ENCODE data around the gene TELO2. TPM values are rescaled to one million over a fixed set of nuclear protein-coding genes. Genes with fewer than 3 reads are reported as not detected.

The TELO2 gene
- total and polyA plus RNA-seq, 4 donors: 24.4 to 64.2 (median 42.8) TPM

DNA sequence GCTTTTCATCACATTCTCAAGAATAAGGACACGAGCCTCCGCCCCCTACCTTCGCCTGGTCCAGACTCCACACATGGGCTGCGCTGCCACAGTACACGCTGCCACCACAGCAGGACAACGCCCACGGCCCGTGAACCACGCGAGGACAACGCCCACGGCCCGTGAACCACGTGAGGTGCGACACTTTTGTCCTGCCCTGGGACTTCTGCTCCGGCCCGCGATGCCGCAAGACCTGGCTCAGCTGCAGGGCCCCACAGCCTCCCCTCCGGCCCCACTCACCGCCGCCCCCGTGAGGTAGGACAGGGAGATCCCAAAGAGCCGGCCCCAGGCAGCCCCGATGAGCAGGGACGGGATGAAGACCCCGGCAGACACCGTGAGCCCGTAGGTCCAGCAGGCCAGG lies 42.9 kb upstream of the TELO2 start:
- Histone ChIP-seq H3K4me1 (ENCODE audit: control insufficient read depth in 5 of 5, insufficient read depth in 5 of 5, low read length in 5 of 5) (no peaks in the 10 kb centered on the region), H3K27me3 (ENCODE audit: control insufficient read depth in 3 of 3, insufficient read depth in 3 of 3, low read length in 2 of 3) (no peaks in the 10 kb centered on the region), H3K36me3 (ENCODE audit: control insufficient read depth in 4 of 4, insufficient read depth in 4 of 4, low read length in 4 of 4) (peaks cover 0 to 93% (median 7%) of the 10 kb centered on the region in 4 donors), H3K27ac (ENCODE audit: low read depth in 1 of 2, low read length in 1 of 2) (no peak overlapping the region), H3K9ac (ENCODE audit: insufficient read depth in 1 of 2, low read length in 2 of 2) (no peak overlapping the region), H3K4me3 (no peak overlapping the region), H3K9me3 (ENCODE audit: control insufficient read depth in 4 of 4, insufficient read depth in 3 of 4, low read length in 3 of 4) (no peaks in the 10 kb centered on the region)
- WGBS, 2 donors: 91% methylated on average over 29 of the region's 29 CpGs
- DNase-seq (no peak), ATAC-seq (ENCODE audit: insufficient read depth, low FRiP score) (no peak)
- TF ChIP-seq, protein P1, sequence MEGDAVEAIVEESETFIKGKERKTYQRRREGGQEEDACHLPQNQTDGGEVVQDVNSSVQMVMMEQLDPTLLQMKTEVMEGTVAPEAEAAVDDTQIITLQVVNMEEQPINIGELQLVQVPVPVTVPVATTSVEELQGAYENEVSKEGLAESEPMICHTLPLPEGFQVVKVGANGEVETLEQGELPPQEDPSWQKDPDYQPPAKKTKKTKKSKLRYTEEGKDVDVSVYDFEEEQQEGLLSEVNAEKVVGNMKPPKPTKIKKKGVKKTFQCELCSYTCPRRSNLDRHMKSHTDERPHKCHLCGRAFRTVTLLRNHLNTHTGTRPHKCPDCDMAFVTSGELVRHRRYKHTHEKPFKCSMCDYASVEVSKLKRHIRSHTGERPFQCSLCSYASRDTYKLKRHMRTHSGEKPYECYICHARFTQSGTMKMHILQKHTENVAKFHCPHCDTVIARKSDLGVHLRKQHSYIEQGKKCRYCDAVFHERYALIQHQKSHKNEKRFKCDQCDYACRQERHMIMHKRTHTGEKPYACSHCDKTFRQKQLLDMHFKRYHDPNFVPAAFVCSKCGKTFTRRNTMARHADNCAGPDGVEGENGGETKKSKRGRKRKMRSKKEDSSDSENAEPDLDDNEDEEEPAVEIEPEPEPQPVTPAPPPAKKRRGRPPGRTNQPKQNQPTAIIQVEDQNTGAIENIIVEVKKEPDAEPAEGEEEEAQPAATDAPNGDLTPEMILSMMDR (IDR thresholded peaks at IDR 0.05; ENCODE audit: control extremely low read depth, extremely low read depth): no peak

DNA sequence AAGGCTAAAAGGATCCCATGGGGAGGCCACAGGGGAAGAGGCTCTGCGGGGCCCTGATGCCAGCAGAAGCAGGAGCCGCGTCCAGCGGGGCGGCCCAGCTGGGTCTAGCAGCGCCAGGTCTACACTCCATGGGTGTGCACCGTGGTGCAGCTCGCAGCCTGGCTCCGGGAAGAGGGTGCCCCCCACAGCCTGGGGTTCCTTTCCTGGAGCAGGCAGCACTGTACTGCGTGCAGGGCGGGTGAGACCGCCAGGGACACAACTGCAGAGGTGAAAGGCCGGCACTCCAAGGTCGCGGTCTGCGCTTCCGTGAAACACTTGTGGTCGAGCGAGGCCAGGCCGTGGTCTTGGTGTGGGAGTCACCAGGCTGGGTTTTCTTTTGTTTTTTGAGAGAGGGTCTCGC lies 42.3 kb upstream of the TELO2 start:
- Histone ChIP-seq H3K4me3 (no peak overlapping the region), H3K27ac (ENCODE audit: low read depth in 1 of 2, low read length in 1 of 2) (no peak overlapping the region), H3K27me3 (ENCODE audit: control insufficient read depth in 3 of 3, insufficient read depth in 3 of 3, low read length in 2 of 3) (no peaks in the 10 kb centered on the region), H3K4me1 (ENCODE audit: control insufficient read depth in 5 of 5, insufficient read depth in 5 of 5, low read length in 5 of 5) (no peaks in the 10 kb centered on the region), H3K9me3 (ENCODE audit: control insufficient read depth in 4 of 4, insufficient read depth in 3 of 4, low read length in 3 of 4) (no peaks in the 10 kb centered on the region), H3K9ac (ENCODE audit: insufficient read depth in 1 of 2, low read length in 2 of 2) (no peak overlapping the region), H3K36me3 (ENCODE audit: control insufficient read depth in 4 of 4, insufficient read depth in 4 of 4, low read length in 4 of 4) (peaks cover 0 to 93% (median 9%) of the 10 kb centered on the region in 4 donors)
- ATAC-seq (ENCODE audit: insufficient read depth, low FRiP score) (no peak), DNase-seq (no peak)
- WGBS, 2 donors: 96 to 98% methylated on average over 21 of the region's 21 CpGs
- TF ChIP-seq, protein P1 (IDR thresholded peaks at IDR 0.05; ENCODE audit: control extremely low read depth, extremely low read depth): no peak

DNA sequence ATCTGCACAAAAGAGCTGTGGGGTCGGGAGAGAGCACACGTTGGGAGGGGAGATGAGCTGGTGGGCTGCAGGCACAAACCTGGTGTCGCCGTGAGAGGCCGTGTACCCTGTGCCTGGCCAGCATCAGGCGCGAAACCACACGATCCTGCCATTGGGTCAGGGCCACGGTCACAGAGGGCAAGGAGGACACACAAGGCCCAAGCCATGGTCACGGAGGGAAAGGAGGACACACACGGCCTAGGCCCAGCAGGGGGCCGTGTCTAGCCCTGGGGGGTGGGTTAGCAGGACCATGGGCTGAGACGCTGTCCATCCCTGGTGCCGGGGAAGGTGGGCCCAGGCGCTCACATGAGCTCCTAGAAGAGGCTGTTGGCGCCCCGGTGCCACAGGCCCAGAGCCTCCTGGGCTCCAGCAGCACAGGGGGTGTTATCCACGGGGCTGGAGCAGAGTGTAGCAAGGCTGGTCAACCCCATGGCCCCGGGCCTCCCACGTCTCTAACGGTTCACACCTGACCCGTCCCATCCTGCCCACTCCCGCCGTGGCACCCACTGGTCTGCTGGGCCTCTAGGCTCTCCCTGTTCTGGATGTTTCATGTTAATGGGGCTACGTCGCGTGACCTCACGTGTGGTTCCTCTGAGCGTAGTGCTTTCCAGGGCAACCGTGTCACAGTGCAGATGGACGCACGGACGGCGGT lies 41.3 kb upstream of the TELO2 start:
- H3K27me3 ChIP-seq (ENCODE audit: control insufficient read depth in 3 of 3, insufficient read depth in 3 of 3, low read length in 2 of 3): no peaks in the 10 kb centered on the region
- peaks cover 2 to 89% (median 9%) of the 10 kb centered on the region in 4 donors for H3K36me3 ChIP-seq (ENCODE audit: control insufficient read depth in 4 of 4, insufficient read depth in 4 of 4, low read length in 4 of 4)
- no peaks in the 10 kb centered on the region for H3K9me3 ChIP-seq (ENCODE audit: control insufficient read depth in 4 of 4, insufficient read depth in 3 of 4, low read length in 3 of 4)
- ATAC-seq (ENCODE audit: insufficient read depth, low FRiP score): no peak
- H3K27ac ChIP-seq (ENCODE audit: low read depth in 1 of 2, low read length in 1 of 2): no peak overlapping the region
- H3K4me1 ChIP-seq (ENCODE audit: control insufficient read depth in 5 of 5, insufficient read depth in 5 of 5, low read length in 5 of 5): no peaks in the 10 kb centered on the region
- WGBS, 2 donors: 94 to 96% methylated on average over 33 to 34 of the region's 34 CpGs
- DNase-seq: no peak
- no peak overlapping the region for H3K9ac ChIP-seq (ENCODE audit: insufficient read depth in 1 of 2, low read length in 2 of 2)
- TF ChIP-seq, protein P1 (IDR thresholded peaks at IDR 0.05; ENCODE audit: control extremely low read depth, extremely low read depth): no peak
- no peak overlapping the region for H3K4me3 ChIP-seq

DNA sequence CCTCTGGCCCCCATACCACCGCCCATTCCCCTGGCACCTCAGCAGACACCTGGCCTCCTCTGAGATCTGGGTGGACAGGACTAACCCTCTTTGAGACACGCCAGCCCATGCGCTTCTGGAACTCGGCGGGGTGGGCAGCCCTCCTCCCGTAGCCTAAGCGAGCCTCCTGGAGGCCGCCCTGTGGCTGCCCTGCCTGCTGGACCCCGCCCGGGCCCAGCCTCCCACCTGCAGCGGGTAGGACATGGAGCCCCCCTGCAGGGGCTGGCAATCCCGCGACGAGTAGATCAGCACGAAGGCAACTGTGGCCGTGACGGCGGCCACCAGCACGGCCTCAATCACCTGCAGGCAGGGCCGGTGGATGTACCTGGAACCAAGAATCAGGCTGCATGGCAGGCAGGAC lies 40.6 kb upstream of the TELO2 start:
- H3K27ac ChIP-seq (ENCODE audit: low read depth in 1 of 2, low read length in 1 of 2): no peak overlapping the region
- H3K4me1 ChIP-seq (ENCODE audit: control insufficient read depth in 5 of 5, insufficient read depth in 5 of 5, low read length in 5 of 5): no peaks in the 10 kb centered on the region
- no peak for ATAC-seq (ENCODE audit: insufficient read depth, low FRiP score)
- TF ChIP-seq, protein P1 (IDR thresholded peaks at IDR 0.05; ENCODE audit: control extremely low read depth, extremely low read depth): no peak
- H3K27me3 ChIP-seq (ENCODE audit: control insufficient read depth in 3 of 3, insufficient read depth in 3 of 3, low read length in 2 of 3): no peaks in the 10 kb centered on the region
- DNase-seq: no peak
- 97 to 98% methylated on average over 20 of the region's 20 CpGs for WGBS, 2 donors
- no peaks in the 10 kb centered on the region for H3K9me3 ChIP-seq (ENCODE audit: control insufficient read depth in 4 of 4, insufficient read depth in 3 of 4, low read length in 3 of 4)
- peaks cover 2 to 85% (median 7%) of the 10 kb centered on the region in 4 donors for H3K36me3 ChIP-seq (ENCODE audit: control insufficient read depth in 4 of 4, insufficient read depth in 4 of 4, low read length in 4 of 4)
- H3K4me3 ChIP-seq: no peak overlapping the region
- H3K9ac ChIP-seq (ENCODE audit: insufficient read depth in 1 of 2, low read length in 2 of 2): no peak overlapping the region

Data from lung (tissue), 12 donors.